ENCODE measurements around the gene TM4SF1. TPM values are rescaled to one million over a fixed set of nuclear protein-coding genes. Genes with fewer than 3 reads are reported as not detected.

TM4SF1 gene
- total RNA-seq, 1 donor from 2014 or later, result not detected

- Mint-ChIP-seq H3K4me1 (peaks cover 14% of the 10 kb centered on the region), H3K4me3 (no peak overlapping the region), H3K36me3 (no peaks in the 10 kb centered on the region), H3K9me3 (no peaks in the 10 kb centered on the region), H3K27ac (no peak overlapping the region), H3K27me3 (ENCODE audit: insufficient read depth, low read depth) (peaks cover 4% of the 10 kb centered on the region)
- Histone ChIP-seq H3K9ac (no peak overlapping the region), H3K27me3 (no peaks in the 10 kb centered on the region), H3K9me3 (ENCODE audit: low read depth) (no peaks in the 10 kb centered on the region), H3K79me2 (ENCODE audit: low read depth) (no peaks in the 10 kb centered on the region), H3K4me1 (peaks cover 30% of the 10 kb centered on the region), H3F3A (ENCODE audit: low read depth) (peaks cover 29% of the 10 kb centered on the region), H3K27ac (no peak overlapping the region), H2AFZ (replicated peaks) (no peak overlapping the region), H3K4me3 (no peak overlapping the region), H3K4me2 (no peak overlapping the region), H4K20me1 (ENCODE audit: low read depth) (no peaks in the 10 kb centered on the region), H3K36me3 (no peaks in the 10 kb centered on the region)
- TF ChIP-seq CTCF (IDR thresholded peaks at IDR 0.05) (no peak), EZH2 (IDR thresholded peaks at IDR 0.05) (no peak), EZH2phosphoT487 (IDR thresholded peaks at IDR 0.05) (no peak)
- no peak for DNase-seq (ENCODE audit: low spot score)
Measured at GRCh38 chr3:149368201-149368673, 9.2 kb downstream of the TM4SF1 start.

- no peaks in the 10 kb centered on the region for H3K36me3 Mint-ChIP-seq
- H3K27ac Mint-ChIP-seq, result no peak overlapping the region
- H3K79me2 ChIP-seq (ENCODE audit: low read depth), result no peaks in the 10 kb centered on the region
- no peaks in the 10 kb centered on the region for H4K20me1 ChIP-seq (ENCODE audit: low read depth)
- no peak overlapping the region for H3K4me2 ChIP-seq
- no peaks in the 10 kb centered on the region for H3K27me3 ChIP-seq
- no peak overlapping the region for H3K27ac ChIP-seq
- H3K9ac ChIP-seq, result no peak overlapping the region
- DNase-seq (ENCODE audit: low spot score), result no peak
- no peak for TF ChIP-seq EZH2 (IDR thresholded peaks at IDR 0.05)
- TF ChIP-seq EZH2phosphoT487 (IDR thresholded peaks at IDR 0.05), result no peak
- no peak for TF ChIP-seq CTCF (IDR thresholded peaks at IDR 0.05)
- no peak overlapping the region for H3K4me3 Mint-ChIP-seq
- peaks cover 29% of the 10 kb centered on the region for H3F3A ChIP-seq (ENCODE audit: low read depth)
- H3K9me3 Mint-ChIP-seq, result no peaks in the 10 kb centered on the region
- H3K9me3 ChIP-seq (ENCODE audit: low read depth), result no peaks in the 10 kb centered on the region
- no peak overlapping the region for H3K4me3 ChIP-seq
- no peak overlapping the region for H2AFZ ChIP-seq (replicated peaks)
- H3K4me1 Mint-ChIP-seq, result peaks cover 14% of the 10 kb centered on the region
- peaks cover 30% of the 10 kb centered on the region for H3K4me1 ChIP-seq
- H3K27me3 Mint-ChIP-seq (ENCODE audit: insufficient read depth, low read depth), result peaks cover 4% of the 10 kb centered on the region
- no peaks in the 10 kb centered on the region for H3K36me3 ChIP-seq
Measured at GRCh38 chr3:149366941-149367840, 10.3 kb downstream of the TM4SF1 start.

- no peaks in the 10 kb centered on the region for H3K79me2 ChIP-seq (ENCODE audit: low read depth)
- H3K36me3 ChIP-seq, result no peaks in the 10 kb centered on the region
- H3K36me3 Mint-ChIP-seq, result no peaks in the 10 kb centered on the region
- no peaks in the 10 kb centered on the region for H4K20me1 ChIP-seq (ENCODE audit: low read depth)
- no peak overlapping the region for H3K27ac Mint-ChIP-seq
- no peak overlapping the region for H3K4me2 ChIP-seq
- H3K27me3 ChIP-seq, result no peaks in the 10 kb centered on the region
- H3K9me3 ChIP-seq (ENCODE audit: low read depth), result no peaks in the 10 kb centered on the region
- no peak overlapping the region for H3K27ac ChIP-seq
- H3K4me3 ChIP-seq, result no peak overlapping the region
- no peak overlapping the region for H3K4me3 Mint-ChIP-seq
- no peak for DNase-seq (ENCODE audit: low spot score)
- H3F3A ChIP-seq (ENCODE audit: low read depth), result peaks cover 25% of the 10 kb centered on the region
- peaks cover 25% of the 10 kb centered on the region for H3K4me1 ChIP-seq
- H3K27me3 Mint-ChIP-seq (ENCODE audit: insufficient read depth, low read depth), result peaks cover 4% of the 10 kb centered on the region
- H2AFZ ChIP-seq (replicated peaks), result no peak overlapping the region
- H3K9me3 Mint-ChIP-seq, result no peaks in the 10 kb centered on the region
- TF ChIP-seq CTCF (IDR thresholded peaks at IDR 0.05), result no peak
- TF ChIP-seq EZH2phosphoT487 (IDR thresholded peaks at IDR 0.05), result no peak
- TF ChIP-seq EZH2 (IDR thresholded peaks at IDR 0.05), result no peak
- no peak overlapping the region for H3K9ac ChIP-seq
- H3K4me1 Mint-ChIP-seq, result peaks cover 14% of the 10 kb centered on the region
Measured at GRCh38 chr3:149366031-149366430, 11.4 kb downstream of the TM4SF1 start.
